NCI-H1694 (cell line): ENCODE measurements around the gene SLC34A2.

Experiments
- DNase-seq: peaks from one replicate; lab custom pipeline; 2025; lab: John Stamatoyannopoulos, UW

The SLC34A2 gene

DNA sequence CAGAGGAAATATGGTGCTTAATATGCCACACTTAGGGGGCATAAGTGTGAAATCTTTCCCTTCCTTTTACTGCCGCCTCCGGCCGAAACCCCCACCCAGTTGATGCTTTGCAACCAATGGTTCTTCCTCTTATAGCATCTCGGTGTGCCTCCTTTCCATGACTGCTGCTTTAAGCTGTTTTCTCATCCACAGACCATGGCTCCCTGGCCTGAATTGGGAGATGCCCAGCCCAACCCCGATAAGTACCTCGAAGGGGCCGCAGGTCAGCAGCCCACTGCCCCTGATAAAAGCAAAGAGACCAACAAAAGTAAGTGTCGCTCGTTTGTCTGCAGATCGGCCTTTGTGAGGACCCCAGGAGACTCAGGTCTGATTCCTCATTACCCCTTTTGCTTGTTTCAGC, 6.7 kb downstream of the SLC34A2 start:
- DNase-seq = no peak

DNA sequence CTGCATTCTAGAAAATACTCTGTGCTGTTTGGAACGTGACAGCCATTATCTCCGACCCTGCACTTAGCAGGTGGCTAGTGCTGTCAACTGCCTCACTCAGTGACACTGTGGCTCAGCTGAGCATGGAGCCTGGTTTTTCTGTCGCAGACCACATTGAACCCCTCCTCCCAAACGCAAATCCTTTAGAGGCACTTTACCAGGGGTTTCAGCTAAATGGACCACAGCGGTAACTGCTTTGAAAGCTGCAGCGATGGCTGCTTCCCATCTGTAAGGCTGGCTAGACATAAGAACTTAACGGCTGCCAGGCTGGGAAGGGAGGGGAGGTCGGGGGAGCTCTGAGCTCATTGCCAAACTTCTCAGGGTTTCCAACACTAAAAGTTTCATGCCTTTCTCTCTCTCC, 8.1 kb downstream of the SLC34A2 start:
- DNase-seq = no peak

DNA sequence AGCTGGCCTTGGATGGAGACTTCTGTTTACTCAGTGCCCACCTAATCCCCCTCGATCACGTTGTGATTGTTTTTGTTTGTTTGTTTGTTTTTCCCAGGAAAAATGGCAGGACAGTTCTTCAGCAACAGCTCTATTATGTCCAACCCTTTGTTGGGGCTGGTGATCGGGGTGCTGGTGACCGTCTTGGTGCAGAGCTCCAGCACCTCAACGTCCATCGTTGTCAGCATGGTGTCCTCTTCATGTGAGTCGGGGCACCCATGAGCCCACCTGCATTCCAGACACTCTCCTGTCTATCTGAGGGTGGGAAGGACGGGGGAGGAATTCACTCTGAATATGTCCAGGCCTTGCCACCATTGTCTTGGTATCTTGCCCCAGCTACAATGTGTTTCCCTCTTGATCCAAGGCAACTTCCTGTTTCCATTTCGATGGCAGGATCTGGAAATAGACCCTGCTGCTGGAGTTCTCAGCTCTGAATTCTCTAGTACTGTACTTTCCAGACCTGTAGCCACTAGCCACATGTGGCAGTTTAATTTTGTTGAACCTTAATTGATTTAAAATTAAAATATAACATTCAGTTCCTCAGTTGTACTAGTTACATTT, 10.5 kb downstream of the SLC34A2 start:
- DNase-seq = no peak

DNA sequence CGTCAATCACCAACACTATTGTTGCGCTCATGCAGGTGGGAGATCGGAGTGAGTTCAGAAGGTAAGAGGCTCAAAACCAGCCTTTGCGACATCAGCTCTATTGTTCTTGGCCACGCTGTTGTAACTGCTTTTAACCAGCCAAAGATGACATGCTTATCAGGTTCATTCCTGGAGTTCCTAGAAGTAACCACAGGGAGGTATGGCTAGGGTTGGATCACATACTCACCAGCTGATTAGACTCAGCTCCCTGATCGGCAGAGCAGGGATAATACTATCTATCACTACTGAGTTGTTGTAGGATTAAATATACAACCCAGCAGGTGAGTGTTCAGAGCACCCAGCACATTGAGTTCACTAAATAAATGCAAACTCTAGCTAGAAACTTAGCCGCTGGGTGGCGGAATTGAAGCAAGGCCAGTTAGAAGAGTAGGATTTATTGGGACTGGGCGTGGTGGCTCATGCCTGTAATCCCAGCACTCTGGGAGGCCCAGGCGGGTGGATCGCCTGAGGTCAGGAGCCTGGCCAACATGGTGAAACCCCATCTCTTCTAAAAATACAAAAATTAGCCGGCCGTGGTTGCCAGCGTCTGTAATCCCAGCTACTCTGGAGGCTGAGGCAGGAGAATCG, 12.4 kb downstream of the SLC34A2 start:
- no peak for DNase-seq

DNA sequence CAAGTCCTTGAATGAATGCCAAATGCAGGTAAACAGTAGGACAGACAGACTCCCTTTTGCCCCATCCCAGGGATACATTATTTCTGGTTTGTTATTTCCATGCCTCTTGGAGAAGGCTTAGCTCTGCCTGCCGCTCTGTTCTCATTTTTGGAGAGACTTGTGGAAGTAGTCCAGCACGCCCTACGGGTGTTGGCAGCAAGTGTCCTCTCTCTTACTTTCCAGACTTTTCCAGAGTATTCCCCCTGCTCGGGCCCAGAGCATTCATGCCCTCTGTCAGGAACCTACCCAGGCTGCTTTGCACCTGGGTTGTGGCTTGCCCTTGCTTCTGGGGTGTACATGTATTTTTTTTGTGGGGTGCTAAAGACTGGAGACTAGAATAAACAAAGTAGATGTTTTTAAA, 15.3 kb downstream of the SLC34A2 start:
- no peak for DNase-seq

DNA sequence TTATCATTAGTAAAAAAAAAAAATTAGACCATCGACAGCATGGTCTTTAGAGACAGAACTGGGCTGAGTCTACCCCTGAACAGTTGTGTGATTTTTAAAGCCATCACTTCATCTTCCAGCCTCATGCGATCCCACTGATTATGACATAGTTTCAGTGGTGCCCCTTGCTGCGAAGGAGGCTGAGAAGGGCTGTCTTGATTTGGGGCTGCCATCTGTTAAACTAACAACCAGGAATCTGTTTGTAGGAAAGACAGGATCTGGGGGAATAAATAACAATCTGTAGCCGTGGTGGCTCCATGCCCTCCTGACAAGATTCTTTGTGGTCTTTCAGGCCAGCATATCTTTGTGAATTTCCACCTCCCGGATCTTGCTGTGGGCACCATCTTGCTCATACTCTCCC, 17.1 kb downstream of the SLC34A2 start:
- DNase-seq = no peak

DNA sequence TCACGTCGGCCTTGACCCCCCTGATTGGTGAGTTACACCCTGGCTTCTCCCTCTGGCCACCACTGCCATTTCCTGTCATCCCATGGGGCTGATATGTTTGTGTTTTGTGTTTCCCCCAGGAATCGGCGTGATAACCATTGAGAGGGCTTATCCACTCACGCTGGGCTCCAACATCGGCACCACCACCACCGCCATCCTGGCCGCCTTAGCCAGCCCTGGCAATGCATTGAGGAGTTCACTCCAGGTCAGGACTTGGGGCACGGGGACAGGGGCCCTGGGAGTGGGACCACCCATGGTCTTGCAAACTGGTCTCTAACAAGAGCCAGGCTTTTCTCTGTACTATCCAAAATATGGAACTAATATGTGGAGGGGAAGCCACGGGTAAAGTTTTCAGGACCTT, 18.7 kb downstream of the SLC34A2 start:
- no peak for DNase-seq

DNA sequence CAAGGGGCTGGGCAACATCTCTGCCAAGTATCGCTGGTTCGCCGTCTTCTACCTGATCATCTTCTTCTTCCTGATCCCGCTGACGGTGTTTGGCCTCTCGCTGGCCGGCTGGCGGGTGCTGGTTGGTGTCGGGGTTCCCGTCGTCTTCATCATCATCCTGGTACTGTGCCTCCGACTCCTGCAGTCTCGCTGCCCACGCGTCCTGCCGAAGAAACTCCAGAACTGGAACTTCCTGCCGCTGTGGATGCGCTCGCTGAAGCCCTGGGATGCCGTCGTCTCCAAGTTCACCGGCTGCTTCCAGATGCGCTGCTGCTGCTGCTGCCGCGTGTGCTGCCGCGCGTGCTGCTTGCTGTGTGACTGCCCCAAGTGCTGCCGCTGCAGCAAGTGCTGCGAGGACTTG, 20.6 kb downstream of the SLC34A2 start:
- DNase-seq = no peak

DNA sequence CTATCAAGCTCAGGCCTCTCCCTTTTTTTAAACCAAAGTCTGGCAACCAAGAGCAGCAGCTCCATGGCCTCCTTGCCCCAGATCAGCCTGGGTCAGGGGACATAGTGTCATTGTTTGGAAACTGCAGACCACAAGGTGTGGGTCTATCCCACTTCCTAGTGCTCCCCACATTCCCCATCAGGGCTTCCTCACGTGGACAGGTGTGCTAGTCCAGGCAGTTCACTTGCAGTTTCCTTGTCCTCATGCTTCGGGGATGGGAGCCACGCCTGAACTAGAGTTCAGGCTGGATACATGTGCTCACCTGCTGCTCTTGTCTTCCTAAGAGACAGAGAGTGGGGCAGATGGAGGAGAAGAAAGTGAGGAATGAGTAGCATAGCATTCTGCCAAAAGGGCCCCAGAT, 21.5 kb downstream of the SLC34A2 start:
- no peak for DNase-seq

DNA sequence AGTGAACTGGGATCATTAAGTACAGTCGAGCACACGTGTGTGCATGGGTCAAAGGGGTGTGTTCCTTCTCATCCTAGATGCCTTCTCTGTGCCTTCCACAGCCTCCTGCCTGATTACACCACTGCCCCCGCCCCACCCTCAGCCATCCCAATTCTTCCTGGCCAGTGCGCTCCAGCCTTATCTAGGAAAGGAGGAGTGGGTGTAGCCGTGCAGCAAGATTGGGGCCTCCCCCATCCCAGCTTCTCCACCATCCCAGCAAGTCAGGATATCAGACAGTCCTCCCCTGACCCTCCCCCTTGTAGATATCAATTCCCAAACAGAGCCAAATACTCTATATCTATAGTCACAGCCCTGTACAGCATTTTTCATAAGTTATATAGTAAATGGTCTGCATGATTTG, 22.3 kb downstream of the SLC34A2 start:
- no peak for DNase-seq

DNA sequence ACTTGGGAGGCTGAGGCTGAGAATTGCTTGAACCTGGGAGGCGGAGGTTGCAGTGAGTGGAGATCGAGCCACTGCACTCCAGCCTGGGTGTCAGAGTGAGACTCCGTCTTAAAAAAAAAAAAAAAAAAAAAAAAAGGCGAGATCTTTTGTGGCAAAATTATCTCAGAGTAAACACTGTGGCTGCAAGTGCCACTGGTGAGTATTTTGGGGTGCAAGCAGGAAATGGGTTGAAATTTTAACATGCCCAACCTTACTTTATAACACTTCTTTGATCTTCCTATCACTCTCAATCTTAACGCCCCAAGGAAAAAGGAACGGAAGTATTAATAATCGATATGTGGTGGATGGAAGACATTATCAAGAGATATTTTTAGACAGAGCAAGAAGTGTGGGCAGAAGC, 32.1 kb downstream of the SLC34A2 start:
- no peak for DNase-seq

DNA sequence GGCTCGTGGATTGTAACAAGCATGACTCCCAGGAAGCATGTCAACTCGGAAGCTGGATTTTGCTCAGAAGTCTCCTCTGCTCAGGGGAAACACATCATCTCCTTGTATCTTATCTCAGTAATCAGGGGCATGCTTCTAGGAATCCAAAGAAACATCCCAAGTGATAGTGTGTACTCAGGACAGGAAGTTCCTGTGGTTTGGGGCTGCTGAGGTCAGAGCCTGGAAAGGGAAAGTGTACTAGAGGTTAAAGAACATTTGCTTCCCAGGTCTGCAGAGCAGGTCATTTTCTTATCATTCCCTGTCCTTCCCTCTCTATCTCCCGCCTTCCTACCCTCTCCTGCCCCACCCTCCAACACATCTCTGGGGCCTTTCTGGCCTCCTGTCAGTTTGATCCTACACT, 38.8 kb downstream of the SLC34A2 start:
- no peak for DNase-seq

DNA sequence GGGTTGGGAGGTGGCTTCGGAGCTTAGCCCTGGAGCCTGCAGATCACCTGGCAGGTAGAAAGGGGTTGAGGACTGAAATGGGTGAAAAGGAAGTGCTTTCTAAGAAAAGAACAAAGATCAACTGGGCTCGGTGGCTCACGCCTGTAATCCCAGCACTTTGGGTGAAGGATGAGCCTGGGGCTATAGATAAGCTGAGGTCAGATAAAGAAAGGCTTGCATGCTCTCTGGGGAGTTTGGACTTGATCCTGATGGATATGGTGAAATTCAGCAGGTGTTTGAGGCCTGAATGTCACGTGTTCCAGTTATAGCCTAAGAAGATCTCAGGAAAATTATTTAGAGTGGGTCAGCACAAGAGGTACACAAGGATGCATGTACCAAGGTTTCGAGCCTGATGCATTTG, 40.8 kb downstream of the SLC34A2 start:
- DNase-seq = no peak

DNA sequence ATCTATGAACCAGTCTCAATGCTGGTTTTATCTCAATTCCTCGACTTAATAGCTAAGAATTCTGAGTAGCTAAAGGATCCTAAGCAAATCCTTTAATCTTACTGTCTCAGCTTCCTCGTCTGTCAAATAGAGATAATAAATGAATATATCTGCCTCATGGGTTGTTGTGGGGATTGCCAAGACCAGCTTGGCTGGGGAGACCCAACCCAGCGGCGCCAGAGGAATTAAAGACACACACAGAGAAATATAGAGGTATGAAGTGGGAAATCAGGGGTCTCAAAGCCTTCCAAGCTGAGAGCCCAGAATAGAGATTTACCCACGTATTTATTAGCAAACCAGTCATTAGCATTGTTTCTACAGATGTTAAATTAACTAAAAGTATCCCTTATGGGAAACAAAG, 41.9 kb downstream of the SLC34A2 start:
- no peak for DNase-seq

DNA sequence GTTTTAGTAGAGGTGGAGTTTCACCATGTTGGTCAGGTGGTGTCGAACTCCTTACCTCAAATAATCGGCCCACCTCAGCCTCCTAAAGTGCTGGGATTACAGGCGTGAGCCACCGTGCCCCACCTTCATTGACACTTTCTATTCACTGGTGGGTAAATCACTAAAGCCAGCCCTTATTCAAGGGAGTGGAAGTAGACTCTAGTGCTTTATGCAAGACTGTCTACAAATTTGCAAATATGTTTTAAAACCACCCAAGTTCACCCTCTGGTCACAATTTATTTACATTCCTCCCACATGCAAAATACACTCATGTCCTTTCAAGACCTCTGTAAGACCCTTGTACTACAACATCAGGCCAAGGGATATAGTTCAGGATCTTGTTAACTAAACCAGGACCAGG, 45.0 kb downstream of the SLC34A2 start:
- no peak for DNase-seq

DNA sequence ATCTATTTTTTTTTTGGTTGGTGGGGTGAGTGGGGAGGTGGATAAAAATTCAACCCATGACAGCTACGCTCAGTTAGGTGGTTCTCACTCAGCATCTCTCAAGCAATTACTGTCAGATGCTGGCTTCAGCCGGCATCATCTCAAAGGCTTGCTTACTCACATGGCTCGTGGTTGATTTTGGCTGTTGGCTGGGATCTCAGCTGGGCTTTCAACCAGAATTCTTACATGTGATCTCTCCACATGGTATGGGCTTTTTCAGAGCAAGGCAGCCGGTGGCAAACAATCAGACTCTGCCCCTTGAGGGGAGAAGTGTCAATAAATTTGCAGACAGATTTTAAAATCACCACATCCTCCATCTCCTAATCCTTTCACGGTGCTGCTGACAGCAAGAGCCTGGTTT, 47.2 kb downstream of the SLC34A2 start:
- peak; percentile 31 for DNase-seq

DNA sequence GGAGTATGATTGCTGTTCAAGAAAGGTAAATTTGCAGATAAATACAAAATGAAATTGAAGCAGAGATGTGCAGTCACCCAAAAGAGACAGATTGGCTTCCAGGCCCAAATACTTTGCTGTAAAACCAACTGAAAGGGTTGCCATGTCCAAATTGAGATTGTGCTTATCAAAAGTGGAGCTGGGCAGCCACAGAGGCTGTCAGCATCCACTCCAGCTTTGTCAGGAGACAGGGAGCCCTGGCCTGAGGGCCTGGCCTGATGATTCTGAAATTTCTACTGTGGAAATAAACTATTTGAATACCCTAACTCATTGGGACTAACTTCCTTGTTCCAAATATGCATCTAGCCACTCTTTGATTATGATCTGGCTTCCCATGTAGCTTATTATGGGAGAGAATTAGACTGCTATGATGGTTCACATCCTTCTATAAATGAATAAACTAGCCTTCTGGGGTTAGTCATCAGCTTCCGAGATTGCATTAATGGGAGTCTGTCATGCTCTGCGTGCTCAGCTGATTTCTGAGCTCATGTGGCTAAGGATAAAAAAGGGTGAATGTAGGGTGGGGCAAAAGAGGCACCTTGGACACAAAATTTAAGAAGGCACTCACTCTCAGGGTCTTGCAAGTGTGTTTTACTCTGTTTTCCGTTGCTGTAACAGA, 48.2 kb downstream of the SLC34A2 start:
- DNase-seq = no peak

DNA sequence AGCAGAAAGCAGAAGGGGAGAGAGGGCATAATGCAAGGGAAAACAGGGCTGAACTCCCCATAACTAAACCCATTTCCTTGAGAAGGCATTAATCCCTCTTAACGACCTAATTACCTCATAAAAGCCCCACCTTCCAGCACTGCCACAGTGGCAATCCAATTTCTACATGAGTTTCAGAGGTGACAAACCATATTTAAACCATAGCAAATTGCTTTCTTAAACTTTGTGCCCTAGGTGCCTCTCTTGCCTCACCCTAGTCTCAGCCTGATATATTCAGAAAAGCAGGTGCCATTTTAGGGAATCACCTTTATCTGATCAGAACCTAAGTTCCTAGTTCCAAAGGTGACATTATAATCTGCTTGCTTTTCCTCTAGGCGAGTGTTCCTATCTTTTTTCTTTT, 48.9 kb downstream of the SLC34A2 start:
- DNase-seq = no peak

DNA sequence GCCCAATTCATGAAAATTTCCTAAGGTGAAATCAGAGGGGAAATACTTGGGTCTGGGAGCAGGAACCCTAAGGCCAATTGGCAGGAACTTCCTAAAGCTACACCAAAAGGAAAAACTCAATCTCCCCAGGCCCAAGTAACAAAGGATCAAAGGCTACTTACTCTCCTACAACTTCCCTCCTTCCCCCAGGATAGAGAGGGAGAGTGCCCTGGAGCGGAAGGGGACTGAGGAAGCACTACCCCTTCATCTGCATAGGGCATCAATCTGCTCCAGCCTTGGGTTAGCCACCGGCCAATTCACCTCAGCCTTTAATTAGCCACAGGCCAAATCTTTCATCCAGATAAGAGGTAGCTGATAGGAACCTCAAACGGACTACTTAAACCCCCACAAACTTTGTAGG, 55.0 kb downstream of the SLC34A2 start:
- no peak for DNase-seq

DNA sequence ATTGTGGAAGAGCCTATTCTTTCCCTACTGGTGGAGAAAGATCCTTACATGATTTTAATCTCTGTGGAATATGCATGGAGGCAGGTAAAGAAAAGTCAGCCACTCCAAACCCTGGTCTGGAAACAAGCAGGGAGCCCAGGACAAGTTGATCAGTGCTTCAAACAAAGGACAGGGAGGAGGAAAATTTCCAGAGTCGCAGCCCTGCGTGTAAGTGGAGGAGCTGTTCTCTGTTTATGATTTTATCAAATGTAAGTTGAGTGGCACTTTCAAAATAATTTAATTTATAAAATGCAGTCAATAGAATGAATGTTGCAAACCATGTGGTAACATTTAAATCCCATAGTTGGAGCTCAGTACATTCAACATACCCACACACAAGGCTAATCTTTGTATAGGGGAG, 57.0 kb downstream of the SLC34A2 start:
- no peak for DNase-seq

DNA sequence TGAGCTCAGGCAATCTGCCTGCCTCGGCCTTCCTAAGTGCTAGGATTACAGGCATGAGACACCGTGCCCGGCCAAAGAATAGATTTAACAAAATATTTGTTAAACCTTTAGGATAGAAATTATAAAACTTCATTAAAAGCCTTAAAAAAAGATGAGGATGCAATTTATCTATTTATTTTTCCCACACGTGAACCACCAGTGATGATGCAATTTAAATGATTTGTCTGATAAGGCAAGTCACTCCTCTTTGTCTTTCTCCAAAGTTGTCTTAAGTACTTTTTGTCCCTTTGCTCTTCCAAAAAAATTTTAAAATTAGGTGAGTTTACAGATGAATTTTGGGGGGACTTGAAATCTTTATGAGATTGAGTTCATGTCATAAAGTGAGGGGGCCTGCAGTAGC, 58.2 kb downstream of the SLC34A2 start:
- no peak for DNase-seq

DNA sequence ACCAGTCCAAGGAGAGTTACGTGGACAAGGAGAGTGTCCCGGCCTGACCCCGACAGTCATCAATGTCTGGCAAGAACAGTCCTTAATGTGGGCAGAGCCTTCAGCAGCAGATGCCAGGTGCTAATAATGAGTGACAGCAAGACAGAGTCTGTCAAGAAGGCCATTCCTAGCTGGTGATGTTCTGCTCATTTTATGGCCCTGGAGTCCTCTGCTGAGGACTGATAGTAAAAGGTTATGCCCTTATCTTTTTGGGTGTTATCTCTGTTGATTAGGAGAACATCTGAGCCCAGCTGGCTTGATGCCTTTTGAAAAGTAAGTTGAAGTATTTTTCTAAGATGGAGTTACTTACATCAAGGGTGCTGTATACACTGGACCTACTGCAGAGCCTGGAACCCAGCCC, 67.3 kb downstream of the SLC34A2 start:
- DNase-seq = no peak

DNA sequence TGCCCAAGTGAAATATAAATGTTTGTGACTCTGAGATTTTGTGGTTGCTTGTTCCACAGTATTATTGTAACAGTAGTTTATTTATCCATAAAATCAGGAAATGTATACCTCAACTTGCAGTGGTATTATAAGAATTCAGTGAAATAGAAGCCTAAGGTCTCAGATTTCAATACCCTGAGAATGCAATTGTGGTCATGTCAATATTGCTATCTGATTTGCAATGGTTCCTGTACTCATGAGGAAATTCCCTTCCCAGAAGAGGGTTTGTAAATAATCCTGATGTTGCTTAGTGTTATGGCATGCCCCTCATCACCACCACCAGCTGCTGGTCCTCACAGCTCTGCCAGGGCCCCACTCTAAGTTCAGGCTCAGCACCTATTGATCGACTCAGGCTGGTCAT, 67.8 kb downstream of the SLC34A2 start:
- no peak for DNase-seq

DNA sequence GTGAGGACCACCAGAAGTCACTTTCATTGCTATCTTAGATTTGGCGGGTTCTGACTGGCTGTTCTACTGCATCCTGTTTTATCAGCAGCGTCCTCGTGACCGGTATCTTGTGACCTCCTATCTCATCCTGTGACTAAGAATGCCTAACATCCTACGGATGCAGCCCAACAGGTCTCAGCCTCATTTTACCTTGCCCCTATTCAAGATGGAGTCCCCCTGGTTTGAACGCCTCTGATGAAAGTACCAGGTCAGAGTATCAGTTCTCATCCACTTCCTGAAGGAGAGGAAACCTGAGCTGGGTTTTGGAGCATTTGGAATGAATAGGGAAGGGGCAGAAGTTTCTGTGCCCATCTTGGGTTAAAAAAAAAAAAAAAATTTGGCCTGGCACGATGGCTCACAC, 70.2 kb downstream of the SLC34A2 start:
- no peak for DNase-seq
